ENCODE results near the gene AGAP1. TPM values are rescaled to one million over a fixed set of nuclear protein-coding genes. Genes with fewer than 3 reads are reported as not detected.

The AGAP1 gene
- total RNA-seq, 1 donor: 18.5 TPM

- TF ChIP-seq, protein P1, sequence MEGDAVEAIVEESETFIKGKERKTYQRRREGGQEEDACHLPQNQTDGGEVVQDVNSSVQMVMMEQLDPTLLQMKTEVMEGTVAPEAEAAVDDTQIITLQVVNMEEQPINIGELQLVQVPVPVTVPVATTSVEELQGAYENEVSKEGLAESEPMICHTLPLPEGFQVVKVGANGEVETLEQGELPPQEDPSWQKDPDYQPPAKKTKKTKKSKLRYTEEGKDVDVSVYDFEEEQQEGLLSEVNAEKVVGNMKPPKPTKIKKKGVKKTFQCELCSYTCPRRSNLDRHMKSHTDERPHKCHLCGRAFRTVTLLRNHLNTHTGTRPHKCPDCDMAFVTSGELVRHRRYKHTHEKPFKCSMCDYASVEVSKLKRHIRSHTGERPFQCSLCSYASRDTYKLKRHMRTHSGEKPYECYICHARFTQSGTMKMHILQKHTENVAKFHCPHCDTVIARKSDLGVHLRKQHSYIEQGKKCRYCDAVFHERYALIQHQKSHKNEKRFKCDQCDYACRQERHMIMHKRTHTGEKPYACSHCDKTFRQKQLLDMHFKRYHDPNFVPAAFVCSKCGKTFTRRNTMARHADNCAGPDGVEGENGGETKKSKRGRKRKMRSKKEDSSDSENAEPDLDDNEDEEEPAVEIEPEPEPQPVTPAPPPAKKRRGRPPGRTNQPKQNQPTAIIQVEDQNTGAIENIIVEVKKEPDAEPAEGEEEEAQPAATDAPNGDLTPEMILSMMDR (IDR thresholded peaks at IDR 0.05; ENCODE audit: extremely low read depth, low read depth, low read length): no peak
- H3K4me2 ChIP-seq (ENCODE audit: insufficient read depth, low read length): no peak overlapping the region
- no peaks in the 10 kb centered on the region for H3K4me1 ChIP-seq (ENCODE audit: insufficient read depth, low read length)
- peaks cover 56% of the 10 kb centered on the region for H4K20me1 ChIP-seq (ENCODE audit: insufficient read depth, low read length)
- no peak overlapping the region for H2AFZ ChIP-seq (ENCODE audit: low read length)
- no peaks in the 10 kb centered on the region for H3K27me3 ChIP-seq (ENCODE audit: insufficient read depth, low read length)
- no peaks in the 10 kb centered on the region for H3K9me3 ChIP-seq (ENCODE audit: low read depth, low read length)
- DNase-seq (ENCODE audit: insufficient read length, low spot score, missing footprints): peak; percentile 50
- H3K36me3 ChIP-seq (ENCODE audit: insufficient read depth, low read length): no peaks in the 10 kb centered on the region
- no peak overlapping the region for H3K4me3 ChIP-seq (ENCODE audit: insufficient read depth, low read length)
- peaks cover 83% of the 10 kb centered on the region for H3K79me2 ChIP-seq (ENCODE audit: insufficient read depth, low read length)
- H3K27ac ChIP-seq (ENCODE audit: low read depth, low read length): no peak overlapping the region
Observed at GRCh38 chr2:235537186-235537585, 43.3 kb downstream of the AGAP1 start.

DNA sequence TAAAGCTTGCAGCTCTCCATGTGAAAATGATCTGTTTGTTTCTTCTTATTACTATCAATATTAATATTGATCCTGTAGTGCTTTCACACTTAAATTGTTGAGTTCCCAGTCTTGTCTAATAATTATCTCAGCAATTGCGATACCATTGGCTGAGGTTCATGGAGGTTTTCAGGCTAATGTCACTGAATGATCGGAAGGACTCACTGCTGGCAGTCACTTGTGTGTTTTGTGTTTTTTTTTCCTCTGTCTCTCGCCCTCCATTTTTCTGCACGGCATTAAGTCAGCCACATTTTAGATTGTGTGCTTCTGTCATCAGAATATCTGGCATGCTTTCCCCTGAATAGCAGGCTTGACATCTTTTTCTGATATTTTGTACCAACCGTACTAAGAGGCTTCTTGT is 43.7 kb downstream of the AGAP1 start:
- Histone ChIP-seq H3K4me2 (ENCODE audit: insufficient read depth, low read length) (no peak overlapping the region), H3K79me2 (ENCODE audit: insufficient read depth, low read length) (peaks cover 83% of the 10 kb centered on the region), H3K9me3 (ENCODE audit: low read depth, low read length) (no peaks in the 10 kb centered on the region), H2AFZ (ENCODE audit: low read length) (no peak overlapping the region), H3K27ac (ENCODE audit: low read depth, low read length) (no peak overlapping the region), H3K27me3 (ENCODE audit: insufficient read depth, low read length) (no peaks in the 10 kb centered on the region), H3K36me3 (ENCODE audit: insufficient read depth, low read length) (no peaks in the 10 kb centered on the region), H3K4me1 (ENCODE audit: insufficient read depth, low read length) (no peaks in the 10 kb centered on the region), H3K4me3 (ENCODE audit: insufficient read depth, low read length) (no peak overlapping the region), H4K20me1 (ENCODE audit: insufficient read depth, low read length) (peaks cover 60% of the 10 kb centered on the region)
- DNase-seq (ENCODE audit: insufficient read length, low spot score, missing footprints): peak; percentile 42
- TF ChIP-seq, protein P1 (IDR thresholded peaks at IDR 0.05; ENCODE audit: extremely low read depth, low read depth, low read length): no peak

- no peak overlapping the region for H3K4me2 ChIP-seq (ENCODE audit: insufficient read depth, low read length)
- peak; percentile 44 for DNase-seq (ENCODE audit: insufficient read length, low spot score, missing footprints)
- no peaks in the 10 kb centered on the region for H3K36me3 ChIP-seq (ENCODE audit: insufficient read depth, low read length)
- H3K27me3 ChIP-seq (ENCODE audit: insufficient read depth, low read length): no peaks in the 10 kb centered on the region
- H3K4me1 ChIP-seq (ENCODE audit: insufficient read depth, low read length): peaks cover 2% of the 10 kb centered on the region
- H4K20me1 ChIP-seq (ENCODE audit: insufficient read depth, low read length): peaks cover 64% of the 10 kb centered on the region
- H3K27ac ChIP-seq (ENCODE audit: low read depth, low read length): no peak overlapping the region
- H2AFZ ChIP-seq (ENCODE audit: low read length): no peak overlapping the region
- H3K9me3 ChIP-seq (ENCODE audit: low read depth, low read length): no peaks in the 10 kb centered on the region
- TF ChIP-seq, protein P1 (IDR thresholded peaks at IDR 0.05; ENCODE audit: extremely low read depth, low read depth, low read length): no peak
- peaks cover 82% of the 10 kb centered on the region for H3K79me2 ChIP-seq (ENCODE audit: insufficient read depth, low read length)
- no peak overlapping the region for H3K4me3 ChIP-seq (ENCODE audit: insufficient read depth, low read length)
Observed at GRCh38 chr2:235538144-235538639, 44.3 kb downstream of the AGAP1 start.

GRCh38 chr2:235538981-235539380 is 45.1 kb downstream of the AGAP1 start:
- Histone ChIP-seq H3K27ac (ENCODE audit: low read depth, low read length) (no peak overlapping the region), H3K4me2 (ENCODE audit: insufficient read depth, low read length) (no peak overlapping the region)

More at GRCh38 chr2:235538981-235539380, 45.1 kb downstream of the AGAP1 start:
- peak; percentile 53 for DNase-seq (ENCODE audit: insufficient read length, low spot score, missing footprints)
- Histone ChIP-seq H3K4me1 (ENCODE audit: insufficient read depth, low read length) (peaks cover 7% of the 10 kb centered on the region), H3K36me3 (ENCODE audit: insufficient read depth, low read length) (no peaks in the 10 kb centered on the region), H3K79me2 (ENCODE audit: insufficient read depth, low read length) (peaks cover 82% of the 10 kb centered on the region), H3K9me3 (ENCODE audit: low read depth, low read length) (no peaks in the 10 kb centered on the region), H3K27me3 (ENCODE audit: insufficient read depth, low read length) (no peaks in the 10 kb centered on the region), H4K20me1 (ENCODE audit: insufficient read depth, low read length) (peaks cover 66% of the 10 kb centered on the region), H3K4me3 (ENCODE audit: insufficient read depth, low read length) (no peak overlapping the region), H2AFZ (ENCODE audit: low read length) (no peak overlapping the region)
- TF ChIP-seq, protein P1 (IDR thresholded peaks at IDR 0.05; ENCODE audit: extremely low read depth, low read depth, low read length): no peak
